Measurements from ENCODE around the gene PRKCE.

GRCh38 chr2:45788401-45788800, 136.9 kb downstream of the PRKCE start:
- TF ChIP-seq, protein P1, sequence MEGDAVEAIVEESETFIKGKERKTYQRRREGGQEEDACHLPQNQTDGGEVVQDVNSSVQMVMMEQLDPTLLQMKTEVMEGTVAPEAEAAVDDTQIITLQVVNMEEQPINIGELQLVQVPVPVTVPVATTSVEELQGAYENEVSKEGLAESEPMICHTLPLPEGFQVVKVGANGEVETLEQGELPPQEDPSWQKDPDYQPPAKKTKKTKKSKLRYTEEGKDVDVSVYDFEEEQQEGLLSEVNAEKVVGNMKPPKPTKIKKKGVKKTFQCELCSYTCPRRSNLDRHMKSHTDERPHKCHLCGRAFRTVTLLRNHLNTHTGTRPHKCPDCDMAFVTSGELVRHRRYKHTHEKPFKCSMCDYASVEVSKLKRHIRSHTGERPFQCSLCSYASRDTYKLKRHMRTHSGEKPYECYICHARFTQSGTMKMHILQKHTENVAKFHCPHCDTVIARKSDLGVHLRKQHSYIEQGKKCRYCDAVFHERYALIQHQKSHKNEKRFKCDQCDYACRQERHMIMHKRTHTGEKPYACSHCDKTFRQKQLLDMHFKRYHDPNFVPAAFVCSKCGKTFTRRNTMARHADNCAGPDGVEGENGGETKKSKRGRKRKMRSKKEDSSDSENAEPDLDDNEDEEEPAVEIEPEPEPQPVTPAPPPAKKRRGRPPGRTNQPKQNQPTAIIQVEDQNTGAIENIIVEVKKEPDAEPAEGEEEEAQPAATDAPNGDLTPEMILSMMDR (conservative IDR thresholded peaks at IDR 0.05; ENCODE audit: low read depth in 2 of 2) = no peak
- TF ChIP-seq, protein P2, sequence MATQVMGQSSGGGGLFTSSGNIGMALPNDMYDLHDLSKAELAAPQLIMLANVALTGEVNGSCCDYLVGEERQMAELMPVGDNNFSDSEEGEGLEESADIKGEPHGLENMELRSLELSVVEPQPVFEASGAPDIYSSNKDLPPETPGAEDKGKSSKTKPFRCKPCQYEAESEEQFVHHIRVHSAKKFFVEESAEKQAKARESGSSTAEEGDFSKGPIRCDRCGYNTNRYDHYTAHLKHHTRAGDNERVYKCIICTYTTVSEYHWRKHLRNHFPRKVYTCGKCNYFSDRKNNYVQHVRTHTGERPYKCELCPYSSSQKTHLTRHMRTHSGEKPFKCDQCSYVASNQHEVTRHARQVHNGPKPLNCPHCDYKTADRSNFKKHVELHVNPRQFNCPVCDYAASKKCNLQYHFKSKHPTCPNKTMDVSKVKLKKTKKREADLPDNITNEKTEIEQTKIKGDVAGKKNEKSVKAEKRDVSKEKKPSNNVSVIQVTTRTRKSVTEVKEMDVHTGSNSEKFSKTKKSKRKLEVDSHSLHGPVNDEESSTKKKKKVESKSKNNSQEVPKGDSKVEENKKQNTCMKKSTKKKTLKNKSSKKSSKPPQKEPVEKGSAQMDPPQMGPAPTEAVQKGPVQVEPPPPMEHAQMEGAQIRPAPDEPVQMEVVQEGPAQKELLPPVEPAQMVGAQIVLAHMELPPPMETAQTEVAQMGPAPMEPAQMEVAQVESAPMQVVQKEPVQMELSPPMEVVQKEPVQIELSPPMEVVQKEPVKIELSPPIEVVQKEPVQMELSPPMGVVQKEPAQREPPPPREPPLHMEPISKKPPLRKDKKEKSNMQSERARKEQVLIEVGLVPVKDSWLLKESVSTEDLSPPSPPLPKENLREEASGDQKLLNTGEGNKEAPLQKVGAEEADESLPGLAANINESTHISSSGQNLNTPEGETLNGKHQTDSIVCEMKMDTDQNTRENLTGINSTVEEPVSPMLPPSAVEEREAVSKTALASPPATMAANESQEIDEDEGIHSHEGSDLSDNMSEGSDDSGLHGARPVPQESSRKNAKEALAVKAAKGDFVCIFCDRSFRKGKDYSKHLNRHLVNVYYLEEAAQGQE (IDR thresholded peaks at IDR 0.05; ENCODE audit: unreplicated experiment) = no peak
- no peak for TF ChIP-seq POLR2AphosphoS5 (IDR thresholded peaks at IDR 0.05; ENCODE audit: low read depth)
- TF ChIP-seq ZNF462 (CRISPR knock-in tag; IDR thresholded peaks at IDR 0.05) = no peak
- no peak for TF ChIP-seq CREB1 (CRISPR knock-in tag; IDR thresholded peaks at IDR 0.05; ENCODE audit: low read depth)
- no peak for TF ChIP-seq EZH2phosphoT487 (IDR thresholded peaks at IDR 0.05; ENCODE audit: unreplicated experiment)
- no peak for TF ChIP-seq JUNB (IDR thresholded peaks at IDR 0.05; ENCODE audit: unreplicated experiment)
- TF ChIP-seq ETS1 (IDR thresholded peaks at IDR 0.05) = no peak
